ENCODE results near the gene ADGRD1.
"Not testable (repeated sequence)": the region's sequence is repeated elsewhere in the genome, so short reads cannot be mapped to it uniquely, and the experiment has no call there.

ADGRD1 gene

GRCh38 chr12:130988751-130989150 lies 35.0 kb downstream of the ADGRD1 start:
- DNase-seq = no peak

- no peak for DNase-seq
Measured at GRCh38 chr12:130989391-130989790, 35.7 kb downstream of the ADGRD1 start.

GRCh38 chr12:130990034-130990433 lies 36.3 kb downstream of the ADGRD1 start:
- DNase-seq = no peak

GRCh38 chr12:130992448-130992847 lies 38.7 kb downstream of the ADGRD1 start:
- no peak for DNase-seq

- DNase-seq = no peak
Measured at GRCh38 chr12:130992979-130993538, 39.4 kb downstream of the ADGRD1 start.

GRCh38 chr12:130993759-130994670 lies 40.3 kb downstream of the ADGRD1 start:
- DNase-seq = no peak

GRCh38 chr12:130994821-130995375 lies 41.2 kb downstream of the ADGRD1 start:
- no peak for DNase-seq

- DNase-seq = not testable (repeated sequence)
Measured at GRCh38 chr12:130995386-130995969, 41.8 kb downstream of the ADGRD1 start.

- DNase-seq = no peak
Measured at GRCh38 chr12:130998136-130998535, 44.4 kb downstream of the ADGRD1 start.

GRCh38 chr12:131000000-131000486 lies 46.3 kb downstream of the ADGRD1 start:
- DNase-seq = no peak

GRCh38 chr12:131001493-131001892 lies 47.8 kb downstream of the ADGRD1 start:
- no peak for DNase-seq

- DNase-seq = no peak
Measured at GRCh38 chr12:131002216-131002631, 48.5 kb downstream of the ADGRD1 start.

GRCh38 chr12:131003036-131003715 lies 49.5 kb downstream of the ADGRD1 start:
- no peak for DNase-seq

- no peak for DNase-seq
Measured at GRCh38 chr12:131003716-131004045, 50.0 kb downstream of the ADGRD1 start.

- DNase-seq = no peak
Measured at GRCh38 chr12:131004166-131004565, 50.5 kb downstream of the ADGRD1 start.

GRCh38 chr12:131005161-131006035 lies 51.7 kb downstream of the ADGRD1 start:
- no peak for DNase-seq

- no peak for DNase-seq
Measured at GRCh38 chr12:131006036-131006735, 52.5 kb downstream of the ADGRD1 start.

GRCh38 chr12:131007031-131007739 lies 53.5 kb downstream of the ADGRD1 start:
- no peak for DNase-seq

GRCh38 chr12:131007740-131008117 lies 54.0 kb downstream of the ADGRD1 start:
- no peak for DNase-seq

- no peak for DNase-seq
Measured at GRCh38 chr12:131008131-131008912, 54.6 kb downstream of the ADGRD1 start.
